ENCODE data around the gene FLT3LG.
"Not testable (repeated sequence)": the region's sequence is repeated elsewhere in the genome, so short reads cannot be mapped to it uniquely, and the experiment has no call there.

The FLT3LG gene

GRCh38 chr19:49441210-49441959 is 32.6 kb upstream of the FLT3LG start, which contains the start of gene SLC17A7:
Gene SLC17A7, minus strand, starts transcription at chr19:49441527. Its CDS starts 148 bp downstream, at chr19:49441379.
- DNase-seq, result peak; percentile 75

- no peak for DNase-seq
Observed at GRCh38 chr19:49441960-49442350, 32.1 kb upstream of the FLT3LG start.

- DNase-seq, result peak; percentile 73
Observed at GRCh38 chr19:49442354-49442753, 31.7 kb upstream of the FLT3LG start.

GRCh38 chr19:49442771-49443365 is 31.1 kb upstream of the FLT3LG start:
- DNase-seq, result peak; percentile 98

GRCh38 chr19:49443366-49444099 is 30.5 kb upstream of the FLT3LG start:
- DNase-seq, result peak; percentile 99

- not testable (repeated sequence) for DNase-seq
Observed at GRCh38 chr19:49444100-49444700, 29.8 kb upstream of the FLT3LG start.

GRCh38 chr19:49445997-49446396 is 28.0 kb upstream of the FLT3LG start:
- no peak for DNase-seq

- DNase-seq, result no peak
Observed at GRCh38 chr19:49447485-49448431, 26.3 kb upstream of the FLT3LG start.

- DNase-seq, result no peak
Observed at GRCh38 chr19:49448432-49448786, 25.6 kb upstream of the FLT3LG start.

GRCh38 chr19:49450405-49450804 is 23.6 kb upstream of the FLT3LG start:
- DNase-seq, result no peak

GRCh38 chr19:49451430-49452181 is 22.4 kb upstream of the FLT3LG start, which contains the start of gene PIH1D1:
Gene PIH1D1, minus strand, starts transcription at chr19:49451814. Its CDS starts 240 bp downstream, at chr19:49451574.
- DNase-seq, result peak; percentile 99

GRCh38 chr19:49453013-49453756 is 20.8 kb upstream of the FLT3LG start, which contains the start of gene ALDH16A1:
Gene ALDH16A1, plus strand, starts transcription at chr19:49453225. Its CDS starts 107 bp downstream, at chr19:49453332.
- peak; percentile 99 for DNase-seq

GRCh38 chr19:49453757-49454240 is 20.2 kb upstream of the FLT3LG start:
- DNase-seq, result no peak

- no peak for DNase-seq
Observed at GRCh38 chr19:49455773-49456172, 18.2 kb upstream of the FLT3LG start.

GRCh38 chr19:49456326-49456725 is 17.7 kb upstream of the FLT3LG start:
- no peak for DNase-seq

GRCh38 chr19:49458567-49458903 is 15.5 kb upstream of the FLT3LG start:
- no peak for DNase-seq

GRCh38 chr19:49459388-49459787 is 14.6 kb upstream of the FLT3LG start:
- no peak for DNase-seq

GRCh38 chr19:49461130-49461529 is 12.9 kb upstream of the FLT3LG start:
- DNase-seq, result not testable (repeated sequence)

GRCh38 chr19:49461656-49462055 is 12.4 kb upstream of the FLT3LG start:
- DNase-seq, result no peak

GRCh38 chr19:49462492-49462891 is 11.5 kb upstream of the FLT3LG start:
- no peak for DNase-seq
